ENCODE data around the gene NTM. TPM values are rescaled to one million over a fixed set of nuclear protein-coding genes. Genes with fewer than 3 reads are reported as not detected.

The NTM gene
- total RNA-seq, 1 donor from 2014 or later = not detected

DNA sequence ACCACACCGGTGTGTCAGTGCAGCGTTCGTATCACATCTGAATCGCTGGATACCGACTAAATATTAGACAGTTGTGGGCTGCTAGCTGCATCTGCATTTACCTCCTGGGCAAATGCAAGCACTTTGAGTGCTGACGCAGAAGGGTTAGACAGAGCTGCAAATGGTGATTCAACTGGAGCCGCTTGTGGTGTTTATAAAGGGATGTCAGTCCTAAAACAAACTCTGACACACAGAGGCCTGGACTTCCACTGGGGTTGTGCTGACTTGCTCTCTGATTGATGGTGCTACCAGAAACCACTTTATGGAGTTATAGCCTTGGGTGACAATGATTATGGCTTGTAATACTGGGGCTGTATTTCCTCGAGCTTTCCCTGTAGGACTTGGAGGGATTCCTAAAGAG lies 374.4 kb downstream of the NTM start:
- H3K36me3 Mint-ChIP-seq (ENCODE audit: low read depth) = no peaks in the 10 kb centered on the region
- intact Hi-C loops (cut with micrococcal nuclease) = no loop called here
- no peak overlapping the region for H3K4me3 Mint-ChIP-seq
- no peak for ATAC-seq (ENCODE audit: low read depth)
- H3K4me1 Mint-ChIP-seq = no peaks in the 10 kb centered on the region
- CTCF ChIA-PET = no interaction called here
- TF ChIP-seq, protein P1, sequence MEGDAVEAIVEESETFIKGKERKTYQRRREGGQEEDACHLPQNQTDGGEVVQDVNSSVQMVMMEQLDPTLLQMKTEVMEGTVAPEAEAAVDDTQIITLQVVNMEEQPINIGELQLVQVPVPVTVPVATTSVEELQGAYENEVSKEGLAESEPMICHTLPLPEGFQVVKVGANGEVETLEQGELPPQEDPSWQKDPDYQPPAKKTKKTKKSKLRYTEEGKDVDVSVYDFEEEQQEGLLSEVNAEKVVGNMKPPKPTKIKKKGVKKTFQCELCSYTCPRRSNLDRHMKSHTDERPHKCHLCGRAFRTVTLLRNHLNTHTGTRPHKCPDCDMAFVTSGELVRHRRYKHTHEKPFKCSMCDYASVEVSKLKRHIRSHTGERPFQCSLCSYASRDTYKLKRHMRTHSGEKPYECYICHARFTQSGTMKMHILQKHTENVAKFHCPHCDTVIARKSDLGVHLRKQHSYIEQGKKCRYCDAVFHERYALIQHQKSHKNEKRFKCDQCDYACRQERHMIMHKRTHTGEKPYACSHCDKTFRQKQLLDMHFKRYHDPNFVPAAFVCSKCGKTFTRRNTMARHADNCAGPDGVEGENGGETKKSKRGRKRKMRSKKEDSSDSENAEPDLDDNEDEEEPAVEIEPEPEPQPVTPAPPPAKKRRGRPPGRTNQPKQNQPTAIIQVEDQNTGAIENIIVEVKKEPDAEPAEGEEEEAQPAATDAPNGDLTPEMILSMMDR (IDR thresholded peaks at IDR 0.05) = no peak
- DNase-seq = no peak
- H3K27me3 Mint-ChIP-seq = peaks cover 2% of the 10 kb centered on the region
- no peaks in the 10 kb centered on the region for H3K9me3 Mint-ChIP-seq
- H3K27ac Mint-ChIP-seq = no peak overlapping the region
- POLR2A ChIA-PET = no interaction called here

DNA sequence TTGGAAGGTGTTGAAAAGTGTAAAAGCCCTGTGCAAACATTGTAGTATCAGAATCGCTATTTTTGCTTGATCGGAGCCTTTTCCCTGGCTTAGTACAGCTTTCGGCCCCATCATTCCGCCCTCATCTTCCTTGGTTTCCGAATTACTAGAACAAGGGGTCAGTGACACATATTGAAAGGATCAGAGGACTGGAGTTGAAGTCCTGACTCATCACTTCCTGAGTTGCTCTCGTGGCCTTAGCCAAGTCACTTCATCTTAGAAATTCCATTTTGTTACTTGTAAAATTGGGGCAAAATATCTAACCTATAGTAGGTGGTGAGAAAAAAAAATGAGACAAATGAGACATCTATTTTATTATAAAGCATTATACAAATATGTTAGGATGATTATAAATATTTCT lies 375.0 kb downstream of the NTM start:
- intact Hi-C loops (cut with micrococcal nuclease) = no loop called here
- no peak overlapping the region for H3K27ac Mint-ChIP-seq
- TF ChIP-seq, protein P1 (IDR thresholded peaks at IDR 0.05) = no peak
- no peak overlapping the region for H3K4me3 Mint-ChIP-seq
- DNase-seq (no peak), ATAC-seq (ENCODE audit: low read depth) (no peak)
- peaks cover 2% of the 10 kb centered on the region for H3K27me3 Mint-ChIP-seq
- ChIA-PET POLR2A (no interaction called here), CTCF (no interaction called here)
- no peaks in the 10 kb centered on the region for H3K36me3 Mint-ChIP-seq (ENCODE audit: low read depth)
- no peaks in the 10 kb centered on the region for H3K9me3 Mint-ChIP-seq
- no peaks in the 10 kb centered on the region for H3K4me1 Mint-ChIP-seq

DNA sequence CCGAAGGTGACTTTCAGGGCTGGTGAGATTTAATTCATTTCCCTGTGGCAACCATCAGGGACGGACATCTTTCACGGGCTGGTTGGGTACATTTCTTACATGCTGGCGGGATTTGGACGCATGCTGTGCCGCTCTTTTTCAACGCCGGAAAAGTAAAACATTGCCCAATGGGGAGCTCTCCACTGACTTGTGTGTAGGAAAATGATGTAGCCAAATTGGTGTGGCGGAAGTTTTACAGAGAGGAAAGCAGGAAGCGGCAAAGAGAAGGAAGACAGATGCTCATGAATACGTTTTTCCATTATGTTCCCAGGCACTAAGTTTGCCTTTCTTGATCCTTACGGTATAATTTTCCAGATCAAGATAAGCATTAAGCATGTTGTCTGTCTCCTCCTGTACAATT lies 375.8 kb downstream of the NTM start:
- Mint-ChIP-seq H3K27ac (no peak overlapping the region), H3K9me3 (no peaks in the 10 kb centered on the region), H3K27me3 (peaks cover 2% of the 10 kb centered on the region), H3K4me3 (no peak overlapping the region), H3K36me3 (ENCODE audit: low read depth) (no peaks in the 10 kb centered on the region), H3K4me1 (no peaks in the 10 kb centered on the region)
- ATAC-seq (ENCODE audit: low read depth) (no peak), DNase-seq (no peak)
- TF ChIP-seq, protein P1 (IDR thresholded peaks at IDR 0.05) = no peak
- intact Hi-C loops (cut with micrococcal nuclease) = no loop called here
- POLR2A ChIA-PET = no interaction called here
- CTCF ChIA-PET = no interaction called here

DNA sequence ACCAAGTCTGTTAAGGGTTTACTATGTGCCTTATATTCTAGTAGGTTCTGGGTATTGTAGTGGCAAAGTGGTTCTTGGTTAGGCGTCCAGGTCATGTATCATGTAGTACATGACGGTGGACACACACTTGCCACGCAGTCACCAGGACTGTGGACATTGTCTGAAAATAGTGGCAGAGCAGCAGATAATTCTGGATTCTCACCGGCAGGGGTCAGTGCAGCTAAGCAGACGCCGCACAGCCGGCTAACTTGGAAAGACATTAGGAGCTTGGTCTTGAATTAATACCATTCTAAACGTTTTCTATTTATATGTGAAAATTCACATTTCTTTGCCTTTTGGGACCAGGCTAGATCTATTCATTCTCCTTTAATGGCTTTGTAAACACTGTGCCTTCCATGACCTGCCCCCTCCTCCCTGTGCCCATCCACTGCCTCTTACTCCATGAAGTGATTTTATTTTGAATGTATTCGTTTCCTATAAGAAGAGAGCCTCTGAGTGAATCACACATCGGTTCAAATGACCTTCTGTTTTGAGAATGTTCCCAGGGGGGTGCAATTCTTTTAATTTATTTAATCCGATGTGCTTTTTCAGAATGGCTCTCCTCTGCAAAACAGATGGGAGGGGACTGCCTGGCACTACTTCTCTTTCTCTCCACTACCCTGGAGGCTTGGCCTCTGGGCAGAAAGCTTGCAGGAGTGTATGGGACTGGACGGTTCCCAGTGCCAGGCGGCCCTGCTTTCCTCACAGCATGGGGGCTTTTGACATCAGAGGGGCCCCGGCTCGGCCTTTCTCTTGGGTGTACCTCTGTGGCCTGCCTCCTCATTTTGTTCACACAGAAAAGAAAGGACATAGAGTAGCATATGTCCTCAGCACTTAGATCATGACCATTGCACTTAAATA lies 378.0 kb downstream of the NTM start:
- ATAC-seq (ENCODE audit: low read depth) (no peak), DNase-seq (no peak)
- CTCF ChIA-PET = no interaction called here
- Mint-ChIP-seq H3K4me3 (no peak overlapping the region), H3K9me3 (peaks cover 4% of the 10 kb centered on the region), H3K36me3 (ENCODE audit: low read depth) (no peaks in the 10 kb centered on the region), H3K27ac (no peak overlapping the region), H3K4me1 (no peaks in the 10 kb centered on the region), H3K27me3 (peaks cover 2% of the 10 kb centered on the region)
- POLR2A ChIA-PET = no interaction called here
- intact Hi-C loops (cut with micrococcal nuclease) = no loop called here
- TF ChIP-seq, protein P1 (IDR thresholded peaks at IDR 0.05) = no peak

DNA sequence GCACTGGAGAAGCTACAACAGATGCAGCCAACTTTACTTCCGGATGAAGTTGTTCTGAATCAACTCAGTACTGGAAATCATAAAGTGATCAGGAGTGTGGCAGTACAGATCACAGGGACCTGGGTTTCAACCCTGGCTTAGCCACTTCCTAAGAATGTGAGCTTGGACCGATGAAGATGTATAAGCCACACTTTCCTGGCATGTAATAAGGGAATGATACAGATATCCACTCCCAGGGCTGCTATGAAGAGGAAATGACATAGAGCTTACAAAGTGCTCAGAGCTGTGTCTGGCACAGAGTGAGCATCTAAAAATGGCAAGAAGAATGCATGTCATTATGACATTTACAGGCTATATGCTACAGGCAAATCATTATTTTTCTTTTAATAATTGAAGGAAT lies 378.7 kb downstream of the NTM start:
- H3K4me3 Mint-ChIP-seq = no peak overlapping the region
- no peak for ATAC-seq (ENCODE audit: low read depth)
- intact Hi-C loops (cut with micrococcal nuclease) = no loop called here
- H3K27ac Mint-ChIP-seq = no peak overlapping the region
- CTCF ChIA-PET = no interaction called here
- peaks cover 2% of the 10 kb centered on the region for H3K27me3 Mint-ChIP-seq
- TF ChIP-seq, protein P1 (IDR thresholded peaks at IDR 0.05) = no peak
- H3K9me3 Mint-ChIP-seq = peaks cover 4% of the 10 kb centered on the region
- no peak for DNase-seq
- POLR2A ChIA-PET = no interaction called here
- no peaks in the 10 kb centered on the region for H3K4me1 Mint-ChIP-seq
- no peaks in the 10 kb centered on the region for H3K36me3 Mint-ChIP-seq (ENCODE audit: low read depth)
